Ishikawa (cell line): ENCODE results near the gene DENND1B.

Experiments
- CEBPB ChIP-seq: IDR thresholded peaks from 2 replicates; pipeline ENCODE4 v1.6.1; 2012
- CREB1 ChIP-seq: IDR thresholded peaks from 2 replicates; pipeline ENCODE4 v1.6.1; 2012; ENCODE audit warnings: low read depth
- EGR1 ChIP-seq: IDR thresholded peaks from 2 replicates; pipeline ENCODE4 v1.6.1; 2012
- EP300 ChIP-seq: IDR thresholded peaks from 2 replicates; pipeline ENCODE4 v1.6.1; 2012; ENCODE audit warnings: borderline replicate concordance
- FOXM1 ChIP-seq: IDR thresholded peaks from 2 replicates; pipeline ENCODE4 v1.6.1; 2012; ENCODE audit warnings: low read depth, borderline replicate concordance
- MAX ChIP-seq: IDR thresholded peaks from 2 replicates; pipeline ENCODE4 v1.6.1; 2012
- RAD21 ChIP-seq: IDR thresholded peaks from 2 replicates; pipeline ENCODE4 v1.6.1; 2012; ENCODE audit warnings: low read depth
- REST ChIP-seq: IDR thresholded peaks from 2 replicates; pipeline ENCODE4 v1.6.1; 2012; ENCODE audit warnings: low read depth, mild to moderate bottlenecking
- TAF1 ChIP-seq: IDR thresholded peaks from 2 replicates; pipeline ENCODE4 v1.6.1; 2012; ENCODE audit warnings: low read depth, mild to moderate bottlenecking
- TEAD4 ChIP-seq: IDR thresholded peaks from 2 replicates; pipeline ENCODE4 v1.6.1; 2012
- USF1 ChIP-seq: IDR thresholded peaks from 2 replicates; pipeline ENCODE4 v1.6.1; 2012
- YY1 ChIP-seq: IDR thresholded peaks from 2 replicates; pipeline ENCODE4 v1.6.1; 2012; ENCODE audit warnings: low read depth
- ZBTB7A ChIP-seq: IDR thresholded peaks from 2 replicates; pipeline ENCODE4 v1.6.1; 2012; ENCODE audit warnings: low read depth

- no peak for TF ChIP-seq TAF1
- TF ChIP-seq REST, result no peak
- TF ChIP-seq ZBTB7A, result no peak
- no peak for TF ChIP-seq YY1
- TF ChIP-seq EGR1, result no peak
- no peak for TF ChIP-seq CREB1
- TF ChIP-seq USF1, result no peak
- no peak for TF ChIP-seq EP300
- no peak for TF ChIP-seq MAX
- no peak for TF ChIP-seq FOXM1
- TF ChIP-seq RAD21, result no peak
- TF ChIP-seq CEBPB, result no peak
- TF ChIP-seq TEAD4, result no peak
Measured at GRCh38 chr1:197559244-197559643, 216.0 kb downstream of the DENND1B start.
